ENCODE measurements around the gene PLB1. TPM values are rescaled to one million over a fixed set of nuclear protein-coding genes. Genes with fewer than 3 reads are reported as not detected.
A peak's percentile ranks its signal among the peaks of the same experiment; 100 is the strongest.

PLB1 gene
- total and polyA plus RNA-seq, 2 experiments from 2014 or later = 19.2 to 19.7 TPM

- Histone ChIP-seq H3K9me2 (replicated peaks; ENCODE audit: insufficient read depth) (no peaks in the 10 kb centered on the region), H3K4me3 (no peak overlapping the region), H3K27me3 (no peaks in the 10 kb centered on the region), H3K27ac (peak overlapping the region; percentile 9), H3K4me1 (ENCODE audit: insufficient read depth) (peaks cover 34% of the 10 kb centered on the region), H3K79me2 (no peaks in the 10 kb centered on the region), H4K20me1 (ENCODE audit: insufficient read depth, poor library complexity, severe bottlenecking) (no peaks in the 10 kb centered on the region), H3K4me2 (no peak overlapping the region), H3K9me3 (ENCODE audit: low read depth) (no peaks in the 10 kb centered on the region), H3K36me3 (replicated peaks; ENCODE audit: insufficient read depth, low read depth) (no peaks in the 10 kb centered on the region), H2AFZ (no peak overlapping the region)
- 81% methylated on average over 3 of the region's 3 CpGs for WGBS (ENCODE audit: low lambda C conversion rate, missing lambda C conversion rate)
- no peak for DNase-seq (ENCODE audit: low spot score)
- no peak for TF ChIP-seq EZH2phosphoT487 (IDR thresholded peaks at IDR 0.05; ENCODE audit: low read depth, severe bottlenecking, unreplicated experiment)
- TF ChIP-seq CTCF (IDR thresholded peaks at IDR 0.05; ENCODE audit: poor library complexity) = no peak
- no peak for TF ChIP-seq EZH2 (IDR thresholded peaks at IDR 0.05; ENCODE audit: borderline replicate concordance)
Measured at GRCh38 chr2:28630341-28630740, 134.5 kb downstream of the PLB1 start.

DNA sequence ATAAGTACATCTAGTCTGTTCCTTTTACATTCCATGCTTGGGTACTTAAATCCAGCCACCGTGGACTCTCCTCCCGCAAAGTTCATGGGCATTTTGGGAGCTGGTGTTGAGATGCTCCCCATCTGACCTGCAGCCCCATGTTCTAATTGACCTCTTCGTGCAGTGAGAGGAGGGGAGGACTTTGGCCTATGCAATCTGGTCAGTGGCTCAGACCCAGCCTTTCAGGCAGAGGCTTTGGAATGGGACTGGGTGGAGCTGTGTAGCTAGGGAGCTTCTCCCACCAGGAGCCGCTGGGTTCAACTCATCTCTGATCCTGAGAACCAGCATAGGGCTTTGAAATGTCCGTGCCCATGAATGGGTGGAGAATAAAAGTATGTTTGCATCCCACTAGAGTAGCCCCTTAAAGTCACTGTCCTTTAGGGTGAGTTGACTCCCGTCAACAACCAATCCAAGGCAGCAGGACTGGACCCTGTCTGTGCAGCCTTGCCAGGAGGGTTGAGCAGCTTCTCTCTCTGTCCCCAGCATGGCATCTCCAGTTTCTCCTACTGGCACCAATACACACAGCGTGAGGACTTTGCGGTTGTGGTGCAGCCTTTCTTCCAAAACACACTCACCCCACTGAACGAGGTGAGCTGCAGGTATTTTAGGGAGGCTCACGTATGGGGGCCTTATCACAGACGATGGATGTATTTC is 135.8 kb downstream of the PLB1 start:
- Histone ChIP-seq H4K20me1 (ENCODE audit: insufficient read depth, poor library complexity, severe bottlenecking) (no peaks in the 10 kb centered on the region), H3K36me3 (replicated peaks; ENCODE audit: insufficient read depth, low read depth) (no peaks in the 10 kb centered on the region), H3K4me2 (no peak overlapping the region), H2AFZ (no peak overlapping the region), H3K9me2 (replicated peaks; ENCODE audit: insufficient read depth) (no peaks in the 10 kb centered on the region), H3K79me2 (no peaks in the 10 kb centered on the region), H3K4me3 (no peak overlapping the region), H3K4me1 (ENCODE audit: insufficient read depth) (peaks cover 30% of the 10 kb centered on the region), H3K27ac (no peak overlapping the region), H3K27me3 (no peaks in the 10 kb centered on the region), H3K9me3 (ENCODE audit: low read depth) (no peaks in the 10 kb centered on the region)
- 76% methylated on average over 11 of the region's 11 CpGs for WGBS (ENCODE audit: low lambda C conversion rate, missing lambda C conversion rate)
- no peak for DNase-seq (ENCODE audit: low spot score)
- TF ChIP-seq EZH2 (IDR thresholded peaks at IDR 0.05; ENCODE audit: borderline replicate concordance) (no peak), CTCF (IDR thresholded peaks at IDR 0.05; ENCODE audit: poor library complexity) (no peak), EZH2phosphoT487 (IDR thresholded peaks at IDR 0.05; ENCODE audit: low read depth, severe bottlenecking, unreplicated experiment) (no peak)

DNA sequence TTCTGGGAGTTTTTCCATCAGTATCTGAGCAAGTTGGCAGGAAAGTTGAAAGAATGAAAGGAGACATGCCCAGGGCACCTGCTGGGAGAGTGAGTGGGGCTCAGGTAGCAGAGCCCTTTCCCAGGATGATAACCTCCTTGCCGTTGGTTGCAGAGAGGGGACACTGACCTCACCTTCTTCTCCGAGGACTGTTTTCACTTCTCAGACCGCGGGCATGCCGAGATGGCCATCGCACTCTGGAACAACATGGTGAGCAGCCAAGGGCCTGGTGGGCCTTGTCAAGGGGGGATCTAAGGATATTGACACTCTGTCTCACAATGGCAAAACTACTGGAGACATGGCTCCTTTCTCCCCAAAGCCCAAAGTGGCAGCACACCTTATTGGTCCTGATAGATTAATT is 136.9 kb downstream of the PLB1 start:
- 97% methylated on average over 6 of the region's 6 CpGs for WGBS (ENCODE audit: low lambda C conversion rate, missing lambda C conversion rate)
- no peak for TF ChIP-seq EZH2phosphoT487 (IDR thresholded peaks at IDR 0.05; ENCODE audit: low read depth, severe bottlenecking, unreplicated experiment)
- no peak for TF ChIP-seq CTCF (IDR thresholded peaks at IDR 0.05; ENCODE audit: poor library complexity)
- no peak for TF ChIP-seq EZH2 (IDR thresholded peaks at IDR 0.05; ENCODE audit: borderline replicate concordance)
- Histone ChIP-seq H2AFZ (no peak overlapping the region), H4K20me1 (ENCODE audit: insufficient read depth, poor library complexity, severe bottlenecking) (no peaks in the 10 kb centered on the region), H3K36me3 (replicated peaks; ENCODE audit: insufficient read depth, low read depth) (no peaks in the 10 kb centered on the region), H3K79me2 (no peaks in the 10 kb centered on the region), H3K4me1 (ENCODE audit: insufficient read depth) (peaks cover 26% of the 10 kb centered on the region), H3K27ac (peak overlapping the region; percentile 92), H3K27me3 (no peaks in the 10 kb centered on the region), H3K4me2 (no peak overlapping the region), H3K4me3 (no peak overlapping the region), H3K9me3 (ENCODE audit: low read depth) (no peaks in the 10 kb centered on the region), H3K9me2 (replicated peaks; ENCODE audit: insufficient read depth) (no peaks in the 10 kb centered on the region)
- DNase-seq (ENCODE audit: low spot score) = no peak
